Astrocyte of the cerebellum (primary cell): ENCODE measurements around the gene ETAA1.

ENCODE experiments used
- DNase-seq: peaks from one replicate; pipeline ENCODE4 v3.0.0-alpha.2; 2011; ENCODE audit warnings: low read depth
- H3K4me3 ChIP-seq: 2 replicates; pipeline ENCODE4 v1.5.1; 2011; ENCODE audit warnings: mild to moderate bottlenecking, low read depth, low read length, moderate library complexity
- in situ Hi-C: cut with HindIII; loops from 2 replicates; pipeline ENCODE4 v1.10.0; 2017; ENCODE audit warnings: low sequenced_read_pairs
- TF ChIP-seq, protein P1 (sequence below): IDR thresholded peaks from 2 replicates; pipeline ENCODE4 v1.5.1; 2012; ENCODE audit warnings: low read length, low read depth, moderate library complexity, mild to moderate bottlenecking; ENCODE audit errors: missing control alignments

Gene ETAA1

DNA sequence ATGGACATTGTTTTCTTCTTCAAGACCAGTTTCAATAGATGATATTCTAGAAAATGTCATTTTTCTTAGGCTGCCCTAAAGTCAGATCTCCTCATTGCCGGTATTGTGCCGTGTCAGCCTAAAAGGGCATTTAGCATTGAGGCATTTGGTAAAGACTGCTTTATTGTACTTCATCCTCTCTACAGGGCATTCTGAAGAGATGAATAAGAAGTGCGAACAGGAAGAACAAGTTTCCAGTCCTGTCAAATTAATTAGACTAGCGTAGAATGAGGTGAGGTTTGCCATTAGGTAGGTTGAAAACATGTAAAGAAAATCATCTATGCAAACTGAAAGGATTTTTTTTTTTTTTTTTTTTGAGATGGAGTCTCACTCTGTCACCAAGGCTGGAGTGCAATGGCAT, 60.6 kb downstream of the ETAA1 start:
- DNase-seq = no peak
- TF ChIP-seq, protein P1, sequence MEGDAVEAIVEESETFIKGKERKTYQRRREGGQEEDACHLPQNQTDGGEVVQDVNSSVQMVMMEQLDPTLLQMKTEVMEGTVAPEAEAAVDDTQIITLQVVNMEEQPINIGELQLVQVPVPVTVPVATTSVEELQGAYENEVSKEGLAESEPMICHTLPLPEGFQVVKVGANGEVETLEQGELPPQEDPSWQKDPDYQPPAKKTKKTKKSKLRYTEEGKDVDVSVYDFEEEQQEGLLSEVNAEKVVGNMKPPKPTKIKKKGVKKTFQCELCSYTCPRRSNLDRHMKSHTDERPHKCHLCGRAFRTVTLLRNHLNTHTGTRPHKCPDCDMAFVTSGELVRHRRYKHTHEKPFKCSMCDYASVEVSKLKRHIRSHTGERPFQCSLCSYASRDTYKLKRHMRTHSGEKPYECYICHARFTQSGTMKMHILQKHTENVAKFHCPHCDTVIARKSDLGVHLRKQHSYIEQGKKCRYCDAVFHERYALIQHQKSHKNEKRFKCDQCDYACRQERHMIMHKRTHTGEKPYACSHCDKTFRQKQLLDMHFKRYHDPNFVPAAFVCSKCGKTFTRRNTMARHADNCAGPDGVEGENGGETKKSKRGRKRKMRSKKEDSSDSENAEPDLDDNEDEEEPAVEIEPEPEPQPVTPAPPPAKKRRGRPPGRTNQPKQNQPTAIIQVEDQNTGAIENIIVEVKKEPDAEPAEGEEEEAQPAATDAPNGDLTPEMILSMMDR = no peak
- in situ Hi-C loops = no loop called here
- H3K4me3 ChIP-seq = no peak overlapping the region

GRCh38 chr2:67459761-67460160, 62.6 kb downstream of the ETAA1 start:
- H3K4me3 ChIP-seq = no peak overlapping the region
- no peak for DNase-seq
- in situ Hi-C loops = no loop called here
- TF ChIP-seq, protein P1 = no peak
